Progenitor cell of endocrine pancreas (in vitro differentiated cells): Measurements from ENCODE around the gene PXDN. TPM values are rescaled to one million over a fixed set of nuclear protein-coding genes. Genes with fewer than 3 reads are reported as not detected.

Experiments used
- DNase-seq: peaks from one replicate; pipeline ENCODE4 v3.0.0; 2021; ENCODE audit warnings: low spot score; ENCODE audit not compliant: unreplicated experiment
- H3K27ac Mint-ChIP-seq: 2 replicates; pipeline ENCODE4 v1.8.0; 2021; ENCODE audit warnings: mild to moderate bottlenecking, moderate library complexity, mixed read lengths
- H3K27me3 Mint-ChIP-seq: 2 replicates; pipeline ENCODE4 v1.8.0; 2021; ENCODE audit warnings: mixed read lengths
- H3K36me3 Mint-ChIP-seq: 2 replicates; pipeline ENCODE4 v1.8.0; 2022; ENCODE audit warnings: mixed read lengths; ENCODE audit not compliant: insufficient read depth
- H3K4me1 Mint-ChIP-seq: 2 replicates; pipeline ENCODE4 v1.8.0; 2021; ENCODE audit warnings: low read depth, mixed read lengths
- H3K4me3 Mint-ChIP-seq: 2 replicates; pipeline ENCODE4 v1.8.0; 2021; ENCODE audit warnings: low read depth, mild to moderate bottlenecking, moderate library complexity, mixed read lengths
- H3K9me3 Mint-ChIP-seq: 2 replicates; pipeline ENCODE4 v1.8.0; 2021; ENCODE audit warnings: low read depth, mixed read lengths
- total RNA-seq: library from RNA; stranded (reverse); gene quantifications from 2 replicates; pipeline ENCODE4 v1.2.1, GENCODE V29; 2021
- TF ChIP-seq, protein P1 (sequence below): fragments of 200-600 bp; sonication (generic); IDR thresholded peaks from one replicate; pipeline ENCODE4 v1.5.0; 2021; ENCODE audit warnings: antibody characterized with exemption, mild to moderate bottlenecking; ENCODE audit not compliant: unreplicated experiment

Gene PXDN
- total RNA-seq, 1 donor from 2014 or later, result 256 TPM

GRCh38 chr2:1658394-1659151, 85.7 kb downstream of the PXDN start:
- H3K27ac Mint-ChIP-seq, result peak overlapping the region; percentile 31
- no peak for DNase-seq

DNA sequence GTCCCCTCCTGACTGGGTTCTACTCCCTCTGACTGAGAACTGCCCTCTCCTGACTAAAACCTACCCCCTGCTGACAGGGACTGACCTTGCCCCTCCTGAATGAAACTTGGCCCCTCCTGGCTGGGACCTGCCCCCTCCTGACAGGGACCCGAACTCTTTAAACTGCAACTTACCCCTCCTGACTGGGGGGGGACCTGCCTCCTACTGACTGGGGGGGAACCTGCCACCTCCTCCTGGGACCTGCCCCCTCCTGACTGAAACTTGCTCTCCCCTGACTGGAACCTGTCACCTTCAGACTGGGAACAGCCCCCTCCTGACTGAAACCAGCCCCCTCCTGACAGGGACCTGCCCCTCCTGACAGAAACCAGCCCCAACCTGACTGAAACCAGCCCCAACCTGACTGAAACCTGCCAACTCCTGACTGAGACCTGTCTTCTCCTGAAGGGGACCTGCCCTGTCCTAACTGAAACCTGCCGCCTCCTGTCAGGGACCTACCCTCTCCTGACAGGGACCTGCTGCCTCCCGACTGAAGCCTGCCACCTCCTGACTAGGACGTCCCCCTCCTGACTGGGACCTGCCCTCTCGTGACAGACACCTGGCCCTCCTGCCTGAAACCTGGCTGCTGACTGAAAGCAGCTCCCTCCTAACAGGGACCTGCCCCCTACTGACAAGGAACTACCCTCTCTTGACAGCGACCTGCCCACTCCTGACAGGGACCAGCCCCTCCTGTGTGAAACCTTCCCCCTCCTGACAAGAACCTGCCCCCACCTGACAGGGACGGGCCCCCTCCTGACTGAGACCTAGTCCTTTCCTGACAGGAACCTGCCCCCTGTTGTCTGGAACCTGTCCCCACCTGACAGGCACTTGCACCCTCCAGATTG, 87.1 kb downstream of the PXDN start:
- H3K27ac Mint-ChIP-seq, result peak overlapping the region; percentile 54
- H3K4me1 Mint-ChIP-seq, result no peaks in the 10 kb centered on the region
- TF ChIP-seq, protein P1, sequence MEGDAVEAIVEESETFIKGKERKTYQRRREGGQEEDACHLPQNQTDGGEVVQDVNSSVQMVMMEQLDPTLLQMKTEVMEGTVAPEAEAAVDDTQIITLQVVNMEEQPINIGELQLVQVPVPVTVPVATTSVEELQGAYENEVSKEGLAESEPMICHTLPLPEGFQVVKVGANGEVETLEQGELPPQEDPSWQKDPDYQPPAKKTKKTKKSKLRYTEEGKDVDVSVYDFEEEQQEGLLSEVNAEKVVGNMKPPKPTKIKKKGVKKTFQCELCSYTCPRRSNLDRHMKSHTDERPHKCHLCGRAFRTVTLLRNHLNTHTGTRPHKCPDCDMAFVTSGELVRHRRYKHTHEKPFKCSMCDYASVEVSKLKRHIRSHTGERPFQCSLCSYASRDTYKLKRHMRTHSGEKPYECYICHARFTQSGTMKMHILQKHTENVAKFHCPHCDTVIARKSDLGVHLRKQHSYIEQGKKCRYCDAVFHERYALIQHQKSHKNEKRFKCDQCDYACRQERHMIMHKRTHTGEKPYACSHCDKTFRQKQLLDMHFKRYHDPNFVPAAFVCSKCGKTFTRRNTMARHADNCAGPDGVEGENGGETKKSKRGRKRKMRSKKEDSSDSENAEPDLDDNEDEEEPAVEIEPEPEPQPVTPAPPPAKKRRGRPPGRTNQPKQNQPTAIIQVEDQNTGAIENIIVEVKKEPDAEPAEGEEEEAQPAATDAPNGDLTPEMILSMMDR, result no peak
- no peaks in the 10 kb centered on the region for H3K27me3 Mint-ChIP-seq
- DNase-seq, result no peak
- H3K4me3 Mint-ChIP-seq, result no peak overlapping the region
- no peaks in the 10 kb centered on the region for H3K9me3 Mint-ChIP-seq
- H3K36me3 Mint-ChIP-seq, result peaks cover 21% of the 10 kb centered on the region

More at GRCh38 chr2:1658394-1659151, 85.7 kb downstream of the PXDN start:
- no peaks in the 10 kb centered on the region for H3K9me3 Mint-ChIP-seq
- H3K4me1 Mint-ChIP-seq, result peaks cover 8% of the 10 kb centered on the region
- H3K36me3 Mint-ChIP-seq, result peaks cover 16% of the 10 kb centered on the region
- H3K4me3 Mint-ChIP-seq, result no peak overlapping the region
- TF ChIP-seq, protein P1, result no peak
- H3K27me3 Mint-ChIP-seq, result no peaks in the 10 kb centered on the region

DNA sequence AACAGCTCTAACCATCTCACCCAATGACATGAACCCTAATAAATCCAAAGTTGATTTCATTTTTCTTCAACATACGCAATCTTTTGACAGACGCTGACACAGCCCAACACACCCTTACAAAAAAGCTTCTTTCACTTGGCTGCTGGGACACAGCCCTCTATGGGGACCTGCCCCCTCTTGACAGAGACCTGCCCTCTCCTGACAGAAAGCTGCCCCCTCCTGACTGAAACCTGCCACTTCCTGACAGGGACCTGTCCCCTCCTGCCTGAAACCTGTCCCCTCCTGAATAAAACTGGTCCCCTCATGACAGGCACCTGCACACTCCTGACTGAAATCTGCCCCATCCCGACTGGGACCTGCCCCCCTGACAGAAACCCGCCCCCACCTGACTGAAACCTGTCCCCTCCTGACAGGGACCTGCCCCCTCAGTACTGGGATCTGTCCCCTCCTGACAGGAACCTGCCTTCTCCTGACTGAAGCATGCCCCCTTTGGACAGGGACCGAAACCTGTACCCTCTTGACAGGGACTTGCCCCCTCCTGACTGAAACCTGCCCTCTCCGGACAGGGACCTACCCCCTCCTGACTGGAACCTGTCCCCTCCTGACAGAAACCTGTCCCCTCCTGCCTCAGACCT, 87.9 kb downstream of the PXDN start:
- Mint-ChIP-seq H3K27ac (no peak overlapping the region), H3K4me3 (no peak overlapping the region), H3K36me3 (peaks cover 26% of the 10 kb centered on the region), H3K27me3 (no peaks in the 10 kb centered on the region), H3K9me3 (no peaks in the 10 kb centered on the region), H3K4me1 (no peaks in the 10 kb centered on the region)
- TF ChIP-seq, protein P1, result no peak
- no peak for DNase-seq

- DNase-seq, result no peak
- TF ChIP-seq, protein P1, result no peak
- no peak overlapping the region for H3K27ac Mint-ChIP-seq
- peaks cover 24% of the 10 kb centered on the region for H3K36me3 Mint-ChIP-seq
- H3K4me1 Mint-ChIP-seq, result no peaks in the 10 kb centered on the region
- no peaks in the 10 kb centered on the region for H3K27me3 Mint-ChIP-seq
- no peak overlapping the region for H3K4me3 Mint-ChIP-seq
- H3K9me3 Mint-ChIP-seq, result no peaks in the 10 kb centered on the region
Measured at GRCh38 chr2:1655461-1655860, 88.9 kb downstream of the PXDN start.
